ENCODE measurements around the gene PADI2. TPM values are rescaled to one million over a fixed set of nuclear protein-coding genes. Genes with fewer than 3 reads are reported as not detected.

The PADI2 gene
- total and polyA plus RNA-seq, 2 of the 8 experiments (the other 6 are each of a cell fraction or from before 2014, with no cell fraction given), result 1.6 to 7.5 TPM

DNA sequence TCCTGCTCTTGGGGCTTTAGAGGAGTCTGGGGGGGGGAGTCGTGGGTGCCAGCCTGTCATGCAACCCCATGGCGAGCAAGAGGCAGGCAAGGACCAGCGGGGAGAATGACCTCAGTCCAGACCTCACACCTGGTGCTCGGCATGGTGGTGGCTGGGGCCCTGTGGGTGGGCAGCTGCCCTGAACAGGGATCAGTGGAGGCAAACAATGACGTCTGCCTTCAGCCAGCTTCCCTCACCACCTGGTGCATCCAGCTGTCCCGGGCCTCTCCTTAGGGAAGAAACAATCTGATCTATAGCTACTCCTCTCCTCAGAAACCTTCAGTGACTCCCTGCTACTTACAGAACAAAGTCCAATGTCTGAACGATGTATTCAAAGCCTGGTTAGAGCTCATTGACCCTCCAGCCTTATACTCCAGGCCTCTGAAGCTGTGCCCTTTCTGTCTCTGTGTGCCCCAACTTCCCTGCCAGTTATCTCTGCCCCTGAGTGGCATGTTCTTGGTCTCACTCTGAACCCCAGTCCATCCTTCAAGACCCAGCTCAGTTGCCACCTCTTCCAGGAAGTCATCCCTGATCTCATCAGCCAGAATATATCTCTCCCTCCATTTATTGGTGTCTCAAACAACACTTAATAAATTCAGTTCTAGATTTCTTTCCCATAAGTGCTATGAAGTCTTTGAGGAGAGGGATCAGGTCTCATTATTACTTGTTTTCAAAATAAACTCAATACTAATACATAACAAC lies 6.6 kb downstream of the PADI2 start (continued):
- TF ChIP-seq, protein P1, sequence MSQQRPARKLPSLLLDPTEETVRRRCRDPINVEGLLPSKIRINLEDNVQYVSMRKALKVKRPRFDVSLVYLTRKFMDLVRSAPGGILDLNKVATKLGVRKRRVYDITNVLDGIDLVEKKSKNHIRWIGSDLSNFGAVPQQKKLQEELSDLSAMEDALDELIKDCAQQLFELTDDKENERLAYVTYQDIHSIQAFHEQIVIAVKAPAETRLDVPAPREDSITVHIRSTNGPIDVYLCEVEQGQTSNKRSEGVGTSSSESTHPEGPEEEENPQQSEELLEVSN (IDR thresholded peaks at IDR 0.05), result no peak
- no peak for TF ChIP-seq NRF1 (IDR thresholded peaks at IDR 0.05; ENCODE audit: low read depth, low read length)
- TF ChIP-seq CREB1 (IDR thresholded peaks at IDR 0.05), result no peak
- TF ChIP-seq RNF2 (IDR thresholded peaks at IDR 0.05; ENCODE audit: borderline replicate concordance, low read depth, low read length, missing control alignments, poor library complexity, severe bottlenecking), result no peak
- no peak for TF ChIP-seq TBP (IDR thresholded peaks at IDR 0.05; ENCODE audit: low read depth, low read length)
- TF ChIP-seq RXRA (IDR thresholded peaks at IDR 0.05; ENCODE audit: insufficient read depth, low read depth, low read length), result no peak
- TF ChIP-seq BACH1 (IDR thresholded peaks at IDR 0.05; ENCODE audit: low read length), result no peak
